PFSK-1 (cell line): Measurements from ENCODE around the gene UBE2D3.

Experiments used
- SIN3A ChIP-seq: IDR thresholded peaks from 2 replicates; pipeline ENCODE4 v1.6.1; 2012; ENCODE audit warnings: mild to moderate bottlenecking, low read length, moderate library complexity, borderline replicate concordance; ENCODE audit not compliant: insufficient read depth
- TF ChIP-seq, protein P1 (sequence below), 2 experiments: IDR thresholded peaks; 2 replicates each; pipeline versions ENCODE4 v1.6.1 to v1.8.0; 2011 to 2012; ENCODE audit warnings: low read depth in 2 of 2, low read length in 2 of 2, control low read depth in 1 of 2, inconsistent platforms in 1 of 2, mild to moderate bottlenecking in 1 of 2, moderate library complexity in 1 of 2; ENCODE audit not compliant: insufficient read depth in 1 of 2

DNA sequence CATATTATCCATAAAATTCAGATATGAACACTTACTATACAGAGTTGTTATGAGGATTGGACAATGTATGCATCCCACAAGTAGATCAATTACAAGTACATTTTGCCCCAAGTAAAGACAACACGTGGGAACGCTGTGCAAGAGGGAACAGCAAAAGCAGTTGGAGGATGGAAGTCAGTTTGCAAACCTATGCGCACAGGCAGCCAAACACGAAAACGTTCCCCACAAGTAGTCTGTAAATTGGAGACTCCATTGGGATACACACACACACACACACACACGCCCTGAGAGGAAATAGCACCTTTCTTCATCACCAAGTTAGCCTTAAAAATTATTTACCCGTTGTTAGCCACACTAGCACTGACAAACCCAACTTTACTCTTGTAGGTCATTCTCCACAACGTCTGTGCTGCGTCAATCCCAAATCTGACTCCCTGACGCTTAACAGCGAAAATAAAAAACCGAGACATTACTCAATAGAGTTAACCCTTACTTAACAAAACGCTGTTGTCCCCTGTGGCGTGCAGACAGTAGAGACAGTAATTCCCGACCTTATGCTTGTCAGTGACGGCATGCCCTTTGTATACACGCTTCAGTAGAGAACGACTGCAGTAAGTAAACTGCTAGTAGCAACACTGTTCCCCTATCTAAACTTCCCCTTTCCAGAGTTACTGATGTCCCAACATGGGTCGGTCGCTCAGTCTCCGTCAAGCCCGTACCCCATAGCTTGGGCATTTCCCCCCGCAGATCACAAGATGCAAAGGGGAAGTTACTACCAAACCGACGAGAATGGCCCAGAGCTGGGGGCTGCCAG is 67.3 kb downstream of the UBE2D3 start:
- TF ChIP-seq SIN3A, result no peak
- TF ChIP-seq, protein P1, sequence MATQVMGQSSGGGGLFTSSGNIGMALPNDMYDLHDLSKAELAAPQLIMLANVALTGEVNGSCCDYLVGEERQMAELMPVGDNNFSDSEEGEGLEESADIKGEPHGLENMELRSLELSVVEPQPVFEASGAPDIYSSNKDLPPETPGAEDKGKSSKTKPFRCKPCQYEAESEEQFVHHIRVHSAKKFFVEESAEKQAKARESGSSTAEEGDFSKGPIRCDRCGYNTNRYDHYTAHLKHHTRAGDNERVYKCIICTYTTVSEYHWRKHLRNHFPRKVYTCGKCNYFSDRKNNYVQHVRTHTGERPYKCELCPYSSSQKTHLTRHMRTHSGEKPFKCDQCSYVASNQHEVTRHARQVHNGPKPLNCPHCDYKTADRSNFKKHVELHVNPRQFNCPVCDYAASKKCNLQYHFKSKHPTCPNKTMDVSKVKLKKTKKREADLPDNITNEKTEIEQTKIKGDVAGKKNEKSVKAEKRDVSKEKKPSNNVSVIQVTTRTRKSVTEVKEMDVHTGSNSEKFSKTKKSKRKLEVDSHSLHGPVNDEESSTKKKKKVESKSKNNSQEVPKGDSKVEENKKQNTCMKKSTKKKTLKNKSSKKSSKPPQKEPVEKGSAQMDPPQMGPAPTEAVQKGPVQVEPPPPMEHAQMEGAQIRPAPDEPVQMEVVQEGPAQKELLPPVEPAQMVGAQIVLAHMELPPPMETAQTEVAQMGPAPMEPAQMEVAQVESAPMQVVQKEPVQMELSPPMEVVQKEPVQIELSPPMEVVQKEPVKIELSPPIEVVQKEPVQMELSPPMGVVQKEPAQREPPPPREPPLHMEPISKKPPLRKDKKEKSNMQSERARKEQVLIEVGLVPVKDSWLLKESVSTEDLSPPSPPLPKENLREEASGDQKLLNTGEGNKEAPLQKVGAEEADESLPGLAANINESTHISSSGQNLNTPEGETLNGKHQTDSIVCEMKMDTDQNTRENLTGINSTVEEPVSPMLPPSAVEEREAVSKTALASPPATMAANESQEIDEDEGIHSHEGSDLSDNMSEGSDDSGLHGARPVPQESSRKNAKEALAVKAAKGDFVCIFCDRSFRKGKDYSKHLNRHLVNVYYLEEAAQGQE (IDR thresholded peaks at IDR 0.05; ENCODE audit: insufficient read depth in 1 of 2, low read depth in 2 of 2, low read length in 2 of 2), result no peak
